GM11168 (cell line): Measurements from ENCODE around the gene LRRC4B.
"Not testable (repeated sequence)": the region's sequence is repeated elsewhere in the genome, so short reads cannot be mapped to it uniquely, and the experiment has no call there.

Experiments used
- in situ Hi-C: fragments of 300-500 bp; cut with MboI; formaldehyde crosslinking; loops from one replicate; pipeline ENCODE4 v1.12.0; 2022; ENCODE audit warnings: low sequenced_read_pairs; ENCODE audit not compliant: unreplicated experiment

Gene LRRC4B

GRCh38 chr19:50475101-50475568 is 93.1 kb downstream of the LRRC4B start:
- in situ Hi-C loops, result no loop called here

DNA sequence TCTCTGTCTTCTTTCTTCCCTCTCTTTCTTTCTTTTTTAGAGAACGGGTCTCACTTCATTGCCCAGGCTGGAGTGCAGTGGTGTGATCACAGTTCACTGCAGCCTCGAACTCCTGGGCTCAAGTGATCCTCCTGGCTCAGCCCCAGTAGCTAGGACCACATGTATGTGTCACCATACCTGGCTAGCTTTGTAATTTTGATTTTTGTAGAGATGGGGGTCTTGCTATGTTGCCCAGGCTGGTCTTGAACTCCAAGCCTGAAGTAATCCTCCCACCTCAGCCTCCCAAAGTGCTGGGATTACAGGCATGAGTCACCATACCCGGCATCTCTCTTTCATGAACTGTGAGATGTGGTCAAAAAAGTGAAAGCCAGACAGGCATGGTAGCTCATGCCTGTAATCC is 94.9 kb downstream of the LRRC4B start:
- in situ Hi-C loops, result not testable (repeated sequence)

DNA sequence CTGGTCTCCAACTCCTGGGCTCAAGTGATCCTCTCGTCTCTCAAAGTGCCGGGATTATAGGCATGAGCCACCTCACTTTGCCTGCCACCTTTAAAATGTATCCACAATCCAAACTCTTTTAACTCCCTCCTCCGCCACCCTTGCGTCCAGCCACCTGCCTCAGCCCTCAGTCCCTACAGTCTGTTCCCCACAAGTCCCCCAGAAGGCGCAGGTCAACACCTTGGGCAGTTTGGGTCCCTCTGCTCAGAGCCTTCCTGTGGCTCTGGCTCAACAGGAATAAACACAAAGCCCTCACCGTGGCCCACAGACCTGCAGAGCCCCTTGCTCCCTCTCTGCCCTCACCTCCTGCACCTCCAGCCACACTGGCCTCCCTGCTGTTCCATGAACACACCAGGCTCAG is 99.4 kb downstream of the LRRC4B start:
- in situ Hi-C loops, result no loop called here

DNA sequence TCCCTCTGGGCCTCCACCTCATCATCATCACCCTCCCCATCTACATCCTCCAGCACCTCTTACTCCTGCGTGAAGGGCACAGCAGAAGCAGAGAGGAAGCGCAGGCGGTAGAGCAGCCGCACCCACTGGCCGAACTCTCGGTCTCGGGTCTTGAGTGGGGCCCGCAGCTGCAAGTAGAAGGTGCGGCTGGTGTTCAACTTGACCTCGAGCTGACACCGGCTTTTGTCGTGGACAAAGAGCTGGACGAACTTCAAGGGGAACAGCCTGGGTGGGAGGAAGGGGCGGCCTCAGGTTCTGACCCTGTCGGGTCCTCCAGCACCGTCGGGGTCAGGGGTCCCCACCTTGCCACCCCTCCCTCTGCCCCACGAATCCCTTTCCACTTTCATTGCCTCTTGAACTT is 100.7 kb downstream of the LRRC4B start:
- in situ Hi-C loops, result no loop called here
